Hepatocyte (in vitro differentiated cells): Measurements from ENCODE around the gene THSD4. TPM values are rescaled to one million over a fixed set of nuclear protein-coding genes. Genes with fewer than 3 reads are reported as not detected.

ENCODE experiments used
- DNase-seq: peaks from one replicate; pipeline ENCODE4 v3.0.0-alpha.2; 2016; ENCODE audit warnings: low spot score
- H2AFZ ChIP-seq: fragments of 200-600 bp; sonication (generic); 2 replicates; pipeline ENCODE4 v1.6.0; 2016; ENCODE audit warnings: antibody characterized with exemption, mild to moderate bottlenecking
- H3K27ac ChIP-seq: fragments of 200-600 bp; sonication (generic); 2 replicates; pipeline ENCODE4 v1.5.1; 2016; ENCODE audit warnings: mild to moderate bottlenecking
- H3K27me3 ChIP-seq: fragments of 200-600 bp; sonication (generic); 2 replicates; pipeline ENCODE4 v1.6.1; 2016
- H3K36me3 ChIP-seq: fragments of 200-600 bp; sonication (generic); replicated peaks from 2 replicates; pipeline ENCODE4 v1.5.1; 2016; ENCODE audit warnings: low read depth; ENCODE audit not compliant: insufficient read depth
- H3K4me1 ChIP-seq: fragments of 200-600 bp; sonication (generic); 2 replicates; pipeline ENCODE4 v1.5.1; 2016; ENCODE audit warnings: mild to moderate bottlenecking, moderate library complexity; ENCODE audit not compliant: insufficient read depth
- H3K4me2 ChIP-seq: fragments of 200-600 bp; sonication (generic); 2 replicates; pipeline ENCODE4 v1.6.0; 2016
- H3K4me3 ChIP-seq: fragments of 200-600 bp; sonication (generic); 2 replicates; pipeline ENCODE4 v1.5.1; 2016; ENCODE audit warnings: mild to moderate bottlenecking
- H3K79me2 ChIP-seq: fragments of 200-600 bp; sonication (generic); 2 replicates; pipeline ENCODE4 v1.6.0; 2017; ENCODE audit warnings: mild to moderate bottlenecking
- H3K9me2 ChIP-seq: fragments of 200-600 bp; sonication (generic); replicated peaks from 2 replicates; pipeline ENCODE4 v1.6.0; 2017; ENCODE audit warnings: mild to moderate bottlenecking; ENCODE audit not compliant: insufficient read depth
- H3K9me3 ChIP-seq: fragments of 200-600 bp; sonication (generic); 2 replicates; pipeline ENCODE4 v1.5.1; 2016; ENCODE audit warnings: low read depth, mild to moderate bottlenecking
- H4K20me1 ChIP-seq: fragments of 200-600 bp; sonication (generic); 2 replicates; pipeline ENCODE4 v1.6.0; 2016; ENCODE audit warnings: mild to moderate bottlenecking; ENCODE audit not compliant: insufficient read depth, poor library complexity, severe bottlenecking
- EZH2 ChIP-seq: fragments of 200-600 bp; sonication (generic); IDR thresholded peaks from 2 replicates; pipeline ENCODE4 v1.6.1; 2016; ENCODE audit warnings: antibody characterized with exemption, mild to moderate bottlenecking, borderline replicate concordance
- EZH2phosphoT487 ChIP-seq: fragments of 200-600 bp; sonication (generic); IDR thresholded peaks from one replicate; pipeline ENCODE4 v1.6.1; 2018; ENCODE audit warnings: antibody characterized with exemption, mild to moderate bottlenecking, low read depth, moderate library complexity; ENCODE audit not compliant: unreplicated experiment, severe bottlenecking
- WGBS: methylation state at CpG from one replicate; pipeline ENCODE4 v1.1.6; 2016; ENCODE audit warnings: low lambda C conversion rate; ENCODE audit errors: missing lambda C conversion rate; 5-methylcytosine and 5-hydroxymethylcytosine counted together
- polyA plus RNA-seq: library from polyadenylated mRNA; unstranded; fragments of >200 nt; fragmentation: Nextera tagmentation; extraction: Ambion mirVana; gene quantifications from 2 replicates; pipeline ENCODE4 v1.2.1, GENCODE V29; 2016
- total RNA-seq: library from RNA; depleted of rRNA; stranded (reverse); fragments of >200 nt; gene quantifications from 2 replicates; pipeline ENCODE4 v1.2.3, GENCODE V29; 2014
- TF ChIP-seq, protein P1 (sequence below): fragments of 200-600 bp; sonication (generic); IDR thresholded peaks from 2 replicates; pipeline ENCODE4 v1.5.1; 2016; ENCODE audit warnings: antibody characterized with exemption, mild to moderate bottlenecking; ENCODE audit not compliant: poor library complexity

THSD4 gene
- total and polyA plus RNA-seq, 2 experiments from 2014 or later: 4.3 to 7.0 TPM

GRCh38 chr15:71409541-71409940, 294.3 kb downstream of the THSD4 start:
- no peak for DNase-seq
- Histone ChIP-seq H3K27ac (peak overlapping the region; percentile 59), H4K20me1 (no peaks in the 10 kb centered on the region), H3K4me3 (no peak overlapping the region), H3K9me3 (no peaks in the 10 kb centered on the region), H3K79me2 (no peaks in the 10 kb centered on the region), H3K4me2 (no peak overlapping the region), H3K36me3 (no peaks in the 10 kb centered on the region), H2AFZ (no peak overlapping the region), H3K27me3 (no peaks in the 10 kb centered on the region), H3K4me1 (peaks cover 6% of the 10 kb centered on the region), H3K9me2 (no peaks in the 10 kb centered on the region)
- 55% methylated on average over 1 of the region's 1 CpG for WGBS
- TF ChIP-seq, protein P1, sequence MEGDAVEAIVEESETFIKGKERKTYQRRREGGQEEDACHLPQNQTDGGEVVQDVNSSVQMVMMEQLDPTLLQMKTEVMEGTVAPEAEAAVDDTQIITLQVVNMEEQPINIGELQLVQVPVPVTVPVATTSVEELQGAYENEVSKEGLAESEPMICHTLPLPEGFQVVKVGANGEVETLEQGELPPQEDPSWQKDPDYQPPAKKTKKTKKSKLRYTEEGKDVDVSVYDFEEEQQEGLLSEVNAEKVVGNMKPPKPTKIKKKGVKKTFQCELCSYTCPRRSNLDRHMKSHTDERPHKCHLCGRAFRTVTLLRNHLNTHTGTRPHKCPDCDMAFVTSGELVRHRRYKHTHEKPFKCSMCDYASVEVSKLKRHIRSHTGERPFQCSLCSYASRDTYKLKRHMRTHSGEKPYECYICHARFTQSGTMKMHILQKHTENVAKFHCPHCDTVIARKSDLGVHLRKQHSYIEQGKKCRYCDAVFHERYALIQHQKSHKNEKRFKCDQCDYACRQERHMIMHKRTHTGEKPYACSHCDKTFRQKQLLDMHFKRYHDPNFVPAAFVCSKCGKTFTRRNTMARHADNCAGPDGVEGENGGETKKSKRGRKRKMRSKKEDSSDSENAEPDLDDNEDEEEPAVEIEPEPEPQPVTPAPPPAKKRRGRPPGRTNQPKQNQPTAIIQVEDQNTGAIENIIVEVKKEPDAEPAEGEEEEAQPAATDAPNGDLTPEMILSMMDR: no peak
- TF ChIP-seq EZH2 (no peak), EZH2phosphoT487 (no peak)

DNA sequence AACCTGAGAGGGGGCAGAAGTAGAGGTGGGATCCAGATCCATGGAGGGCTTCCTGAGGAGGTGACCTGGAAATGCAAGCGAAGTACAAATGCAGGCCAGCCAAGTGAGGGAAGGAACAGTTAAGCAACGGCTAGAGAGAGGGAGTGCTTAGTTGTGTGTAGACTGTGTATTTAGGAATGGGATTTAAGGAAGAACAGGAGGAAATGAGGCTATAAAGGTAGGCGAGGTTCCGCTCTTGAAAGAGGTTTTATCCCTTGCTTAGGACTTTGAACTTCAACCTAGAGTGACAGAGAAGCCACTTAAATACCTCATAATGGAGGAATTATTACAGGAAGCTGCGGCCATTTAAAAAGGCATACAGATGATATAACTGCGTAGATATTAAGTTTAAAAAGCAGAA, 295.1 kb downstream of the THSD4 start:
- DNase-seq: peak; percentile 23
- Histone ChIP-seq H3K9me3 (no peaks in the 10 kb centered on the region), H4K20me1 (no peaks in the 10 kb centered on the region), H3K4me1 (peaks cover 6% of the 10 kb centered on the region), H3K4me3 (no peak overlapping the region), H2AFZ (no peak overlapping the region), H3K9me2 (no peaks in the 10 kb centered on the region), H3K36me3 (no peaks in the 10 kb centered on the region), H3K27me3 (no peaks in the 10 kb centered on the region), H3K79me2 (no peaks in the 10 kb centered on the region), H3K4me2 (no peak overlapping the region), H3K27ac (peak overlapping the region; percentile 59)
- TF ChIP-seq, protein P1: no peak
- TF ChIP-seq EZH2phosphoT487 (no peak), EZH2 (no peak)
- WGBS: 74% methylated on average over 6 of the region's 6 CpGs

GRCh38 chr15:71411538-71412482, 296.5 kb downstream of the THSD4 start:
- H3K79me2 ChIP-seq: no peaks in the 10 kb centered on the region
- no peaks in the 10 kb centered on the region for H3K9me2 ChIP-seq
- no peaks in the 10 kb centered on the region for H4K20me1 ChIP-seq
- no peaks in the 10 kb centered on the region for H3K9me3 ChIP-seq
- no peak overlapping the region for H3K4me2 ChIP-seq
- no peak overlapping the region for H3K4me3 ChIP-seq
- no peaks in the 10 kb centered on the region for H3K36me3 ChIP-seq
- no peak for TF ChIP-seq EZH2
- TF ChIP-seq, protein P1: no peak
- WGBS: 66% methylated on average over 16 of the region's 16 CpGs
- H3K27ac ChIP-seq: no peak overlapping the region
- peak; percentile 38 for DNase-seq
- H3K27me3 ChIP-seq: no peaks in the 10 kb centered on the region
- H2AFZ ChIP-seq: no peak overlapping the region
- peaks cover 6% of the 10 kb centered on the region for H3K4me1 ChIP-seq
